Measurements from ENCODE around the gene RGS16. TPM values are rescaled to one million over a fixed set of nuclear protein-coding genes. Genes with fewer than 3 reads are reported as not detected.
A peak's percentile ranks its signal among the peaks of the same experiment; 100 is the strongest.

The RGS16 gene
- total RNA-seq, 1 donor from 2014 or later: 12.5 TPM

DNA sequence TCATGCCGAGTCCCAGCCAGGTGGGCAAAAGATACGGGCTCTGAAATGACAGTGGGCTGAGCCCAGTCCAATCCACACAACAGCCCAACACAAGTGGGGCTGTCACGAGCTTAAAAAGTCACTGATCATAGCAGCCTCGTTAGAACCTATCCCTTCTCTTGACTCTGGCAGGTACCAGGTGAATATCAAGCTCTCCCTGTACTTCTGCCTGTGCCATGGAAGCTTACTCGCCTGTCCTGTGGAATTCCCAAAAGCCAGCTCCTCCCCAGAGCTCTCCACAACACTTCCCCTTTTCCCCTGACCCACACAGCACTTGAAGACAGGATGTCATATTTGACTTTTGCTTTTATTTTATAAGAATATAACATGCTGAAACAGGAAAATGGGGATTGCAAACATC is 5.9 kb downstream of the RGS16 start:
- H2AFZ ChIP-seq (replicated peaks): no peak overlapping the region
- peaks cover 17% of the 10 kb centered on the region for H3K4me1 ChIP-seq
- H3K27ac ChIP-seq: no peak overlapping the region
- Mint-ChIP-seq H3K9me3 (no peaks in the 10 kb centered on the region), H3K4me1 (peaks cover 3% of the 10 kb centered on the region), H3K27ac (no peak overlapping the region), H3K36me3 (no peaks in the 10 kb centered on the region), H3K27me3 (ENCODE audit: insufficient read depth, low read depth) (peaks cover 2% of the 10 kb centered on the region), H3K4me3 (no peak overlapping the region)
- no peak for DNase-seq (ENCODE audit: low spot score)
- peaks cover 6% of the 10 kb centered on the region for H3K27me3 ChIP-seq
- no peak overlapping the region for H3K4me3 ChIP-seq
- H3K79me2 ChIP-seq (ENCODE audit: low read depth): no peaks in the 10 kb centered on the region
- no peak overlapping the region for H3K4me2 ChIP-seq
- no peaks in the 10 kb centered on the region for H3K9me3 ChIP-seq (ENCODE audit: low read depth)
- TF ChIP-seq EZH2phosphoT487 (IDR thresholded peaks at IDR 0.05) (no peak), EZH2 (IDR thresholded peaks at IDR 0.05) (no peak)
- TF ChIP-seq, protein P1, sequence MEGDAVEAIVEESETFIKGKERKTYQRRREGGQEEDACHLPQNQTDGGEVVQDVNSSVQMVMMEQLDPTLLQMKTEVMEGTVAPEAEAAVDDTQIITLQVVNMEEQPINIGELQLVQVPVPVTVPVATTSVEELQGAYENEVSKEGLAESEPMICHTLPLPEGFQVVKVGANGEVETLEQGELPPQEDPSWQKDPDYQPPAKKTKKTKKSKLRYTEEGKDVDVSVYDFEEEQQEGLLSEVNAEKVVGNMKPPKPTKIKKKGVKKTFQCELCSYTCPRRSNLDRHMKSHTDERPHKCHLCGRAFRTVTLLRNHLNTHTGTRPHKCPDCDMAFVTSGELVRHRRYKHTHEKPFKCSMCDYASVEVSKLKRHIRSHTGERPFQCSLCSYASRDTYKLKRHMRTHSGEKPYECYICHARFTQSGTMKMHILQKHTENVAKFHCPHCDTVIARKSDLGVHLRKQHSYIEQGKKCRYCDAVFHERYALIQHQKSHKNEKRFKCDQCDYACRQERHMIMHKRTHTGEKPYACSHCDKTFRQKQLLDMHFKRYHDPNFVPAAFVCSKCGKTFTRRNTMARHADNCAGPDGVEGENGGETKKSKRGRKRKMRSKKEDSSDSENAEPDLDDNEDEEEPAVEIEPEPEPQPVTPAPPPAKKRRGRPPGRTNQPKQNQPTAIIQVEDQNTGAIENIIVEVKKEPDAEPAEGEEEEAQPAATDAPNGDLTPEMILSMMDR (IDR thresholded peaks at IDR 0.05): no peak
- no peaks in the 10 kb centered on the region for H4K20me1 ChIP-seq (ENCODE audit: low read depth)
- H3K36me3 ChIP-seq: no peaks in the 10 kb centered on the region
- H3K9ac ChIP-seq: no peak overlapping the region
- peaks cover 15% of the 10 kb centered on the region for H3F3A ChIP-seq (ENCODE audit: low read depth)

DNA sequence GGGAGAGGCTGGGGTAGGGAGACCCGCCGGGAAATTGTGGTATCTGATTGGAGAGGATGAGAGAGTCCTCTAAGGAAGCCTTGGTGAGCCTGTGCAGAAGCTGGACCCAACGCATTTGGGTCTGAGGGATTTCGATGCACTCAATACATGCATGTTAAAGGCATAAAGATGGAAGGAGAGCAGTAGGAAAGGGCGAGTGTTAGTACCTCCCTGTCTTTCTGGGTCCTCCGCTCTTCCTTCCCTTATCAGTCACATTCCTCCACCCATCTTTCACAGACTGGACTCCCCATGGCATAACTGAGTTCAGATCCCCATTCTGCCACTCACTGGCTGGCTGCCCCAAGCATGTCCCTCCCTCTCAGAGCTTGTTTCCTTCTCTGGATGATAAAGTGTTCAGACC is 7.3 kb downstream of the RGS16 start:
- no peak overlapping the region for H3K4me2 ChIP-seq
- Mint-ChIP-seq H3K4me3 (no peak overlapping the region), H3K27ac (no peak overlapping the region), H3K9me3 (no peaks in the 10 kb centered on the region), H3K4me1 (no peaks in the 10 kb centered on the region), H3K36me3 (no peaks in the 10 kb centered on the region), H3K27me3 (ENCODE audit: insufficient read depth, low read depth) (peaks cover 4% of the 10 kb centered on the region)
- no peaks in the 10 kb centered on the region for H3K27me3 ChIP-seq
- no peak for DNase-seq (ENCODE audit: low spot score)
- H3F3A ChIP-seq (ENCODE audit: low read depth): peaks cover 8% of the 10 kb centered on the region
- TF ChIP-seq EZH2 (IDR thresholded peaks at IDR 0.05): no peak
- TF ChIP-seq, protein P1 (IDR thresholded peaks at IDR 0.05): no peak
- H3K9ac ChIP-seq: no peak overlapping the region
- no peaks in the 10 kb centered on the region for H4K20me1 ChIP-seq (ENCODE audit: low read depth)
- H3K27ac ChIP-seq: no peak overlapping the region
- no peaks in the 10 kb centered on the region for H3K9me3 ChIP-seq (ENCODE audit: low read depth)
- H3K79me2 ChIP-seq (ENCODE audit: low read depth): no peaks in the 10 kb centered on the region
- peaks cover 5% of the 10 kb centered on the region for H3K4me1 ChIP-seq
- no peak overlapping the region for H2AFZ ChIP-seq (replicated peaks)
- no peaks in the 10 kb centered on the region for H3K36me3 ChIP-seq
- no peak overlapping the region for H3K4me3 ChIP-seq

DNA sequence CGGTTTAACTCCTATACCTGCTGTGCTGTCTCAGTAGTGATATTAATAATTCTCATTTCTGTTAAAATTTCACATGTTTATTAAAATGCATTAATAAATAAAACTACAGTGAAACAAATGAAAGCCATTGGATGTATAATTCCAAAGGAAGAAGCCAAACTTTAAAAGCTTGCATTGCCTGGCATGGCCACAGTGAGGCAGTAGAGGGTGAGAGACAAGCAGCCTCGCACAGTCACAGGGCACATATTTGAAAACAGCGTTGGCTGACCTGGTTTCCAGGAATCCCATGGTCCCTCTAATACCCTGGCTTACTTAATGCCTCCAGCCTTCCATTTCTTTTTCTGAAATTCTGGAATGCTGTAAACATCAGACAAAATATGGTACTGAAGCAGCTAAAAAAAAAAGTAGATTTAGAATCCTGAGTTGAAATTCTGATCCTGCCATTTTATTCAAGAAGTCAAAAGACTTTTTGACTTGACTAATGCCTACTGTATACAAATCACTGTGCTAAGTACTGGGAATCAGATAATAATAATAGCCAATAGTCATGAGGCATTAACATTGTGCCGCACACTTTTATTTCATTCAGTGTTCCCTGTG is 8.4 kb downstream of the RGS16 start:
- H3K4me3 Mint-ChIP-seq: no peak overlapping the region
- Histone ChIP-seq H3K4me2 (no peak overlapping the region), H2AFZ (replicated peaks) (no peak overlapping the region), H3K4me1 (no peaks in the 10 kb centered on the region), H3K36me3 (no peaks in the 10 kb centered on the region), H3K79me2 (ENCODE audit: low read depth) (no peaks in the 10 kb centered on the region), H3F3A (ENCODE audit: low read depth) (peaks cover 5% of the 10 kb centered on the region), H3K9ac (no peak overlapping the region), H4K20me1 (ENCODE audit: low read depth) (no peaks in the 10 kb centered on the region), H3K4me3 (no peak overlapping the region), H3K27me3 (no peaks in the 10 kb centered on the region), H3K9me3 (ENCODE audit: low read depth) (no peaks in the 10 kb centered on the region), H3K27ac (no peak overlapping the region)
- H3K4me1 Mint-ChIP-seq: no peaks in the 10 kb centered on the region
- H3K9me3 Mint-ChIP-seq: no peaks in the 10 kb centered on the region
- peak; percentile 78 for DNase-seq (ENCODE audit: low spot score)
- H3K36me3 Mint-ChIP-seq: no peaks in the 10 kb centered on the region
- no peak for TF ChIP-seq EZH2 (IDR thresholded peaks at IDR 0.05)
- TF ChIP-seq, protein P1 (IDR thresholded peaks at IDR 0.05): peak; percentile 97
- no peak for TF ChIP-seq EZH2phosphoT487 (IDR thresholded peaks at IDR 0.05)
- no peak overlapping the region for H3K27ac Mint-ChIP-seq
- peaks cover 4% of the 10 kb centered on the region for H3K27me3 Mint-ChIP-seq (ENCODE audit: insufficient read depth, low read depth)

Data from neural progenitor cell (in vitro differentiated cells).